Measurements from ENCODE around the gene COL10A1.

Gene COL10A1

GRCh38 chr6:116126032-116126431 lies at the start of gene COL10A1:
Gene COL10A1, minus strand, starts transcription at chr6:116126132. Its CDS starts 640 bp downstream, at chr6:116125492.
- DNase-seq = no peak

GRCh38 chr6:116175344-116175743 lies 49.4 kb upstream of the COL10A1 start:
- no peak for DNase-seq

- DNase-seq = no peak
Measured at GRCh38 chr6:116173928-116174327, 48.0 kb upstream of the COL10A1 start.

GRCh38 chr6:116170358-116171057 lies 44.6 kb upstream of the COL10A1 start:
- DNase-seq = no peak

GRCh38 chr6:116169880-116170279 lies 43.9 kb upstream of the COL10A1 start:
- no peak for DNase-seq

GRCh38 chr6:116168148-116168547 lies 42.2 kb upstream of the COL10A1 start:
- DNase-seq = no peak

- no peak for DNase-seq
Measured at GRCh38 chr6:116166369-116166768, 40.4 kb upstream of the COL10A1 start.

- no peak for DNase-seq
Measured at GRCh38 chr6:116165596-116165995, 39.7 kb upstream of the COL10A1 start.

GRCh38 chr6:116159782-116160524 lies 34.0 kb upstream of the COL10A1 start:
- no peak for DNase-seq

- no peak for DNase-seq
Measured at GRCh38 chr6:116158641-116159040, 32.7 kb upstream of the COL10A1 start.

GRCh38 chr6:116157391-116157790 lies 31.5 kb upstream of the COL10A1 start:
- DNase-seq = no peak

- no peak for DNase-seq
Measured at GRCh38 chr6:116156405-116157326, 30.7 kb upstream of the COL10A1 start.

GRCh38 chr6:116154887-116155286 lies 29.0 kb upstream of the COL10A1 start:
- no peak for DNase-seq

GRCh38 chr6:116152620-116153019 lies 26.7 kb upstream of the COL10A1 start:
- no peak for DNase-seq

- no peak for DNase-seq
Measured at GRCh38 chr6:116145803-116146675, 20.1 kb upstream of the COL10A1 start.

- DNase-seq = no peak
Measured at GRCh38 chr6:116144605-116145004, 18.7 kb upstream of the COL10A1 start.

GRCh38 chr6:116139917-116140316 lies 14.0 kb upstream of the COL10A1 start:
- no peak for DNase-seq

GRCh38 chr6:116136933-116137340 lies 11.0 kb upstream of the COL10A1 start:
- no peak for DNase-seq

- DNase-seq = no peak
Measured at GRCh38 chr6:116136373-116136772, 10.4 kb upstream of the COL10A1 start.

- DNase-seq = no peak
Measured at GRCh38 chr6:116133453-116133852, 7.5 kb upstream of the COL10A1 start.

- DNase-seq = no peak
Measured at GRCh38 chr6:116127771-116128493, 2.0 kb upstream of the COL10A1 start.

- DNase-seq = no peak
Measured at GRCh38 chr6:116120430-116120829, 5.5 kb downstream of the COL10A1 start.
